A673 (cell line): Measurements from ENCODE around the gene GNG14. TPM values are rescaled to one million over a fixed set of nuclear protein-coding genes. Genes with fewer than 3 reads are reported as not detected.

Experiments
- BruUV-seq: library from RNA; stranded (reverse); fragments of 400-500 nt; replicated peaks from 2 replicates; lab custom pipeline; 2021; lab: Mats Ljungman, UMichigan
- CTCF ChIA-PET: fragments of 300-600 bp; sonication (Branson Sonifier 250); formaldehyde crosslinking; loops from one replicate; lab custom pipeline; 2022; ENCODE audit warnings: antibody characterized with exemption; lab: Charles Lee
- POLR2A ChIA-PET: fragments of 300-600 bp; sonication (Branson Sonifier 250); formaldehyde crosslinking; loops from one replicate; lab custom pipeline; 2022; ENCODE audit warnings: antibody characterized with exemption; ENCODE audit not compliant: low non-redundant PET; lab: Charles Lee
- DNase-seq: peaks from one replicate; pipeline ENCODE4 v3.0.0-alpha.2; 2015; ENCODE audit warnings: low spot score
- H3K27ac ChIP-seq: fragments of 200-600 bp; sonication (generic); 2 replicates; pipeline ENCODE4 v1.5.1; 2016; ENCODE audit warnings: mixed run types, low read depth, mild to moderate bottlenecking, mixed read lengths, antibody characterized with exemption, low read length; ENCODE audit not compliant: poor library complexity, severe bottlenecking
- H3K27me3 ChIP-seq: fragments of 200-600 bp; sonication (generic); replicated peaks from 2 replicates; pipeline ENCODE4 v1.6.1; 2017; ENCODE audit warnings: mixed run types, low read depth, mild to moderate bottlenecking, mixed read lengths, antibody characterized with exemption, low read length; ENCODE audit not compliant: insufficient read depth, poor library complexity
- H3K36me3 ChIP-seq: fragments of 200-600 bp; sonication (generic); 2 replicates; pipeline ENCODE4 v1.6.1; 2016; ENCODE audit warnings: mixed run types, mild to moderate bottlenecking, mixed read lengths, antibody characterized with exemption, low read length; ENCODE audit not compliant: insufficient read depth, poor library complexity, severe bottlenecking
- H3K4me1 ChIP-seq: fragments of 200-600 bp; sonication (generic); 2 replicates; pipeline ENCODE4 v1.6.1; 2017; ENCODE audit warnings: mixed run types, mild to moderate bottlenecking, mixed read lengths, antibody characterized with exemption, low read length; ENCODE audit not compliant: insufficient read depth, poor library complexity, severe bottlenecking
- H3K4me3 ChIP-seq: fragments of 200-600 bp; sonication (generic); 2 replicates; pipeline ENCODE4 v1.5.1; 2016; ENCODE audit warnings: low read depth, mixed run types, mild to moderate bottlenecking, mixed read lengths, low read length; ENCODE audit not compliant: poor library complexity, severe bottlenecking
- H3K9me3 ChIP-seq: fragments of 200-600 bp; sonication (generic); 2 replicates; pipeline ENCODE4 v1.6.1; 2016; ENCODE audit warnings: mixed run types, low read depth, mild to moderate bottlenecking, mixed read lengths, antibody characterized with exemption, low read length; ENCODE audit not compliant: poor library complexity, severe bottlenecking
- EZH2 ChIP-seq: fragments of 200-600 bp; sonication (generic); IDR thresholded peaks from 2 replicates; pipeline ENCODE4 v1.6.1; 2017; ENCODE audit warnings: borderline replicate concordance, low read depth, mild to moderate bottlenecking, mixed read lengths, antibody characterized with exemption, low read length; ENCODE audit not compliant: poor library complexity, severe bottlenecking
- intact Hi-C: fragments of 100-400 bp; cut with micrococcal nuclease; formaldehyde crosslinking; loops from one replicate; pipeline ENCODE4 v1.10.0; 2022; ENCODE audit not compliant: unreplicated experiment
- total RNA-seq: library from RNA; stranded (reverse); gene quantifications from 2 replicates; pipeline ENCODE4 v1.2.3, GENCODE V29; 2021
- TF ChIP-seq, protein P1 (sequence below): fragments of 300-800, 200-600 bp; sonication (generic); conservative IDR thresholded peaks from 2 replicates; pipeline ENCODE4 v1.5.1; 2017; ENCODE audit warnings: low read depth, mild to moderate bottlenecking, antibody characterized with exemption, low read length, moderate library complexity, mixed read lengths

The GNG14 gene
- total RNA-seq, 1 experiment from 2014 or later, result not detected

DNA sequence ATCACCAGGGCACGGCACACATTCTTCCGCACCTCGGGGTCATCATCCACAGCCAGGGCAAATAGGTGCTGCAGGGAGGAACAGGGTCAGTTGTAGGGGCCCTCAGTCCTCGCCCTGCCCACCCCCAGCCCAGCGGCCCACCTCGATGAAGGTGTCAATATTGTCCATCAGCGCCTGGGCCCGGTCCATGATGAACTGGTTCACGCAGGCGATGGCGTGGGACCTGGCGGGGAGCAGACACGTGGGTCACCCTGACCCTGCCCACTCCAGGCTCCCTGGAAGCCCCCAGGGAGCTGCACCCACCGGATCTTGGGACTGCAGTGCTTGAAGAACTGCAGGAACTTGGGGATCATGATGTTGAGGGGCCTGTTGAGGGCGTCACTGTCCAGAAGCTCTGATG lies 27.3 kb downstream of the GNG14 start:
- H3K9me3 ChIP-seq, result no peaks in the 10 kb centered on the region
- H3K27ac ChIP-seq, result no peak overlapping the region
- ChIA-PET POLR2A (no interaction called here), CTCF (no interaction called here)
- intact Hi-C loops, result no loop called here
- H3K4me3 ChIP-seq, result no peak overlapping the region
- DNase-seq, result no peak
- H3K27me3 ChIP-seq, result no peaks in the 10 kb centered on the region
- TF ChIP-seq, protein P1, sequence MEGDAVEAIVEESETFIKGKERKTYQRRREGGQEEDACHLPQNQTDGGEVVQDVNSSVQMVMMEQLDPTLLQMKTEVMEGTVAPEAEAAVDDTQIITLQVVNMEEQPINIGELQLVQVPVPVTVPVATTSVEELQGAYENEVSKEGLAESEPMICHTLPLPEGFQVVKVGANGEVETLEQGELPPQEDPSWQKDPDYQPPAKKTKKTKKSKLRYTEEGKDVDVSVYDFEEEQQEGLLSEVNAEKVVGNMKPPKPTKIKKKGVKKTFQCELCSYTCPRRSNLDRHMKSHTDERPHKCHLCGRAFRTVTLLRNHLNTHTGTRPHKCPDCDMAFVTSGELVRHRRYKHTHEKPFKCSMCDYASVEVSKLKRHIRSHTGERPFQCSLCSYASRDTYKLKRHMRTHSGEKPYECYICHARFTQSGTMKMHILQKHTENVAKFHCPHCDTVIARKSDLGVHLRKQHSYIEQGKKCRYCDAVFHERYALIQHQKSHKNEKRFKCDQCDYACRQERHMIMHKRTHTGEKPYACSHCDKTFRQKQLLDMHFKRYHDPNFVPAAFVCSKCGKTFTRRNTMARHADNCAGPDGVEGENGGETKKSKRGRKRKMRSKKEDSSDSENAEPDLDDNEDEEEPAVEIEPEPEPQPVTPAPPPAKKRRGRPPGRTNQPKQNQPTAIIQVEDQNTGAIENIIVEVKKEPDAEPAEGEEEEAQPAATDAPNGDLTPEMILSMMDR, result no peak
- TF ChIP-seq EZH2, result no peak
- no TSS peak for BruUV-seq
- H3K36me3 ChIP-seq, result peaks cover 85% of the 10 kb centered on the region
- H3K4me1 ChIP-seq, result peaks cover under 1% of the 10 kb centered on the region

DNA sequence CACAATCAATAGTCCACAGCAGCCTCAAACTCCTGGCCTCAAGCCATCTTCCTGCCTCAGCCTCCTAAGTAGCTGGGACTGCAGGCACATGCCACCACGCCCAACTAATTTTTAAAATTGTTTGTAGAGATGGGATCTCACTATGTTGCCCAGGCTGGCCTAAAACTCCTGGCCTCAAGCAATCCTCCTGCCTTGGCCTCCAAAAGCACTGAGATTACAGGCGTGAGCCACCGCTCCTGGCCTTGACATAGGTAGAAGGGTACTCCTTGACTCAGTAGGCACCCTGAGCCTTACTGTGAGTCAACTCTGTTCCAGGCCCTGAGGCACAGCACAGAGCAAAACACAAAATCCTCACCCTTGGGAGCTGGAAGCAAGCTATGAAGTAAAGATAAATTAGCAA lies 28.1 kb downstream of the GNG14 start:
- Histone ChIP-seq H3K27ac (no peak overlapping the region), H3K4me3 (no peak overlapping the region), H3K4me1 (peaks cover 5% of the 10 kb centered on the region), H3K9me3 (no peaks in the 10 kb centered on the region), H3K36me3 (peaks cover 76% of the 10 kb centered on the region), H3K27me3 (no peaks in the 10 kb centered on the region)
- intact Hi-C loops, result no loop called here
- CTCF ChIA-PET, result interaction anchor here (0.6 kb wide), 1 partner anchor 249 kb away, joined by 6 read pairs; no protein-coding TSS in a partner anchor
- TF ChIP-seq, protein P1, result no peak
- no peak for TF ChIP-seq EZH2
- BruUV-seq, result no TSS peak
- POLR2A ChIA-PET, result no interaction called here
- no peak for DNase-seq

DNA sequence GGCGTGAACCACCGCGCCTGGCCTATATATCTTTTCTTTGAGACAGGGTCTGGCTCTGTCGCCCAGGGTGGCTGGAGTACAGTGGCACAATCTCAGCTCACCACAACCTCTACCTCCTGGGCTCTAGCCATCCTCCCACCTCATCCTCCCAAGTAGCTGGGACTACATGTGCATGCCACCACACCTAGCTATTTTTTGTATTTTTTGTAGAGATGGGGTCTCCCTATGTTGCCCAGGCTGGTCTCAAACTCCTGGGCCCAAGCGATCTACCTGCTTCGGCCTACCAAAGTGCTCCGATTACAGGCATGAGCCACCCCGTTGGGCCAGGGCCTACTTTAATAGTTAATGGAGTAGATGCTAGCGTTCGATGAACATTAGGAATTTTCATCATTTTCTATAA lies 32.5 kb downstream of the GNG14 start:
- intact Hi-C loops, result no loop called here
- DNase-seq, result no peak
- POLR2A ChIA-PET, result no interaction called here
- Histone ChIP-seq H3K27me3 (no peaks in the 10 kb centered on the region), H3K4me1 (peaks cover 5% of the 10 kb centered on the region), H3K4me3 (peak overlapping the region; percentile 94), H3K27ac (peak overlapping the region; percentile 98), H3K36me3 (peaks cover 39% of the 10 kb centered on the region), H3K9me3 (no peaks in the 10 kb centered on the region)
- no TSS peak for BruUV-seq
- TF ChIP-seq, protein P1, result no peak
- TF ChIP-seq EZH2, result no peak
- CTCF ChIA-PET, result no interaction called here
